Activated T-helper 2 cell treated with anti-CD3 and anti-CD28 coated beads, Interferon-gamma antibody, Interleukin-2, Interleukin-4, amounts not matched to agents 10 μg/mL and 5 μg/mL and 100 μg/mL, durations not matched to agents 14 hours and 24 hours and 36 hours (primary cell): ENCODE data around the gene TTLL6. TPM values are rescaled to one million over a fixed set of nuclear protein-coding genes. Genes with fewer than 3 reads are reported as not detected.
A peak's percentile ranks its signal among the peaks of the same experiment; 100 is the strongest.

Experiments
- DNase-seq: peaks from one replicate; pipeline ENCODE4 v3.0.0; 2021; ENCODE audit warnings: low spot score
- H3K27ac Mint-ChIP-seq: one replicate; pipeline ENCODE4 v1.8.0; 2021; ENCODE audit warnings: mixed read lengths
- H3K27me3 Mint-ChIP-seq: one replicate; pipeline ENCODE4 v1.8.0; 2021; ENCODE audit warnings: low read depth, mixed read lengths
- H3K36me3 Mint-ChIP-seq: one replicate; pipeline ENCODE4 v1.8.0; 2021; ENCODE audit warnings: low read depth, mixed read lengths
- H3K4me1 Mint-ChIP-seq: one replicate; pipeline ENCODE4 v1.8.0; 2021; ENCODE audit warnings: low read depth, mixed read lengths
- H3K4me3 Mint-ChIP-seq: one replicate; pipeline ENCODE4 v1.8.0; 2021; ENCODE audit warnings: low read depth, mild to moderate bottlenecking, moderate library complexity, mixed read lengths
- H3K9me3 Mint-ChIP-seq: one replicate; pipeline ENCODE4 v1.8.0; 2021; ENCODE audit warnings: mixed read lengths
- intact Hi-C: fragments of 100-400 bp; cut with micrococcal nuclease; formaldehyde crosslinking; loops from one replicate; pipeline ENCODE4 v1.15.1; 2023
- total RNA-seq: library from RNA; stranded (reverse); gene quantifications from 2 replicates; pipeline ENCODE4 v1.2.3, GENCODE V29; 2022

Gene TTLL6
- total RNA-seq, 1 donor from 2014 or later = not detected

- Mint-ChIP-seq H3K27me3 (peaks cover 93% of the 10 kb centered on the region), H3K4me3 (no peak overlapping the region), H3K36me3 (no peaks in the 10 kb centered on the region), H3K4me1 (peaks cover 8% of the 10 kb centered on the region), H3K27ac (no peak overlapping the region), H3K9me3 (no peaks in the 10 kb centered on the region)
- no peak for DNase-seq
- intact Hi-C loops = no loop called here
These were observed 78.6 kb downstream of the TTLL6 start for GRCh38 chr17:48738424-48738802.

GRCh38 chr17:48737330-48738043 lies 79.5 kb downstream of the TTLL6 start:
- peak overlapping the region; percentile 53 for H3K27ac Mint-ChIP-seq
- H3K9me3 Mint-ChIP-seq = no peaks in the 10 kb centered on the region
- no peak for DNase-seq
- intact Hi-C loops = no loop called here
- peaks cover 13% of the 10 kb centered on the region for H3K4me1 Mint-ChIP-seq
- no peak overlapping the region for H3K4me3 Mint-ChIP-seq
- peaks cover 91% of the 10 kb centered on the region for H3K27me3 Mint-ChIP-seq
- no peaks in the 10 kb centered on the region for H3K36me3 Mint-ChIP-seq

GRCh38 chr17:48735062-48735351 lies 82.0 kb downstream of the TTLL6 start:
- Mint-ChIP-seq H3K4me3 (no peak overlapping the region), H3K27ac (no peak overlapping the region), H3K4me1 (peaks cover 13% of the 10 kb centered on the region), H3K36me3 (no peaks in the 10 kb centered on the region), H3K27me3 (peaks cover 93% of the 10 kb centered on the region), H3K9me3 (no peaks in the 10 kb centered on the region)
- DNase-seq = no peak
- intact Hi-C loops = no loop called here

GRCh38 chr17:48734333-48735061 lies 82.5 kb downstream of the TTLL6 start:
- H3K27me3 Mint-ChIP-seq = peaks cover 92% of the 10 kb centered on the region
- no peaks in the 10 kb centered on the region for H3K9me3 Mint-ChIP-seq
- peaks cover 13% of the 10 kb centered on the region for H3K4me1 Mint-ChIP-seq
- no peaks in the 10 kb centered on the region for H3K36me3 Mint-ChIP-seq
- intact Hi-C loops = no loop called here
- H3K27ac Mint-ChIP-seq = no peak overlapping the region
- no peak for DNase-seq
- H3K4me3 Mint-ChIP-seq = no peak overlapping the region

GRCh38 chr17:48733632-48734328 lies 83.2 kb downstream of the TTLL6 start:
- no peak for DNase-seq
- H3K4me3 Mint-ChIP-seq = no peak overlapping the region
- peaks cover 10% of the 10 kb centered on the region for H3K4me1 Mint-ChIP-seq
- no peak overlapping the region for H3K27ac Mint-ChIP-seq
- no peaks in the 10 kb centered on the region for H3K36me3 Mint-ChIP-seq
- H3K27me3 Mint-ChIP-seq = peaks cover 92% of the 10 kb centered on the region
- H3K9me3 Mint-ChIP-seq = no peaks in the 10 kb centered on the region
- intact Hi-C loops = no loop called here

GRCh38 chr17:48732688-48733629 lies 84.1 kb downstream of the TTLL6 start:
- peaks cover 91% of the 10 kb centered on the region for H3K27me3 Mint-ChIP-seq
- no peaks in the 10 kb centered on the region for H3K9me3 Mint-ChIP-seq
- no peaks in the 10 kb centered on the region for H3K36me3 Mint-ChIP-seq
- no peak overlapping the region for H3K27ac Mint-ChIP-seq
- DNase-seq = no peak
- peaks cover 11% of the 10 kb centered on the region for H3K4me1 Mint-ChIP-seq
- no peak overlapping the region for H3K4me3 Mint-ChIP-seq
- intact Hi-C loops = no loop called here

- H3K27me3 Mint-ChIP-seq = peaks cover 93% of the 10 kb centered on the region
- H3K9me3 Mint-ChIP-seq = no peaks in the 10 kb centered on the region
- intact Hi-C loops = no loop called here
- peaks cover 13% of the 10 kb centered on the region for H3K4me1 Mint-ChIP-seq
- no peak overlapping the region for H3K4me3 Mint-ChIP-seq
- H3K36me3 Mint-ChIP-seq = no peaks in the 10 kb centered on the region
- no peak for DNase-seq
- no peak overlapping the region for H3K27ac Mint-ChIP-seq
These were observed 85.7 kb downstream of the TTLL6 start for GRCh38 chr17:48731355-48731754.

GRCh38 chr17:48730240-48730550 lies 86.8 kb downstream of the TTLL6 start:
- Mint-ChIP-seq H3K4me1 (peaks cover 13% of the 10 kb centered on the region), H3K27ac (no peak overlapping the region), H3K4me3 (no peak overlapping the region), H3K27me3 (peaks cover 93% of the 10 kb centered on the region), H3K9me3 (no peaks in the 10 kb centered on the region), H3K36me3 (no peaks in the 10 kb centered on the region)
- intact Hi-C loops = no loop called here
- DNase-seq = no peak

- Mint-ChIP-seq H3K4me1 (peaks cover 13% of the 10 kb centered on the region), H3K27me3 (peaks cover 91% of the 10 kb centered on the region), H3K36me3 (no peaks in the 10 kb centered on the region), H3K9me3 (no peaks in the 10 kb centered on the region), H3K27ac (no peak overlapping the region), H3K4me3 (no peak overlapping the region)
- intact Hi-C loops = no loop called here
- DNase-seq = no peak
These were observed 87.4 kb downstream of the TTLL6 start for GRCh38 chr17:48729335-48730239.

- Mint-ChIP-seq H3K4me3 (no peak within 1 kb of the TSS), H3K36me3 (no peaks in the 10 kb centered on the region), H3K4me1 (peaks cover 18% of the 10 kb centered on the region), H3K27me3 (peaks cover 92% of the 10 kb centered on the region), H3K9me3 (no peaks in the 10 kb centered on the region), H3K27ac (no peak within 1 kb of the TSS)
- DNase-seq = no peak
- intact Hi-C loops = no loop called here
These were observed 88.5 kb downstream of the TTLL6 start, which contains the start of gene HOXB13 for GRCh38 chr17:48728232-48729231. TSS of gene HOXB13 (minus strand) at chr17:48728750. CDS start at chr17:48728593, 157 bp downstream.
